ENCODE results near the gene UMAD1. TPM values are rescaled to one million over a fixed set of nuclear protein-coding genes. Genes with fewer than 3 reads are reported as not detected.

The UMAD1 gene
- total and polyA plus RNA-seq, 3 donors from 2014 or later, result 11.1 to 17.3 (median 12.6) TPM

DNA sequence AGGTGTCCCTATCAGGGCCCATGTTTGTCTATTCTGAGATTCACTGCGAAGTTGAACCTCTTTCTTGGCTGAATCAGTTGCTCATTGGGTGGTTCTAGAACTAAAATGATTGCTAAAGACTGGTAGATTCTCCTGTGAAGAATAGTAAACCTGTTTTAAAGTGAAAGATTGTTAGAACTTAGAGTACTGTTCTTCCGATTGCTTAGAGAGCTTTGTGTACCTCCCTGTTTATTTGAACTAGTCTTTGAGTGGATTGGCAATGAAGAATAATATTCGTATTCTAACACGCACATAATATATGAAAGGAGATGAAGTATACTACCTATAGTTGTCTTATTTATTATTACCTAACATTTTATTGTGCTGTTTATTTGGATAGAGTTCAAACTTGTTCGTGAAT is 202.7 kb downstream of the UMAD1 start:
- no peaks in the 10 kb centered on the region for H3K36me3 ChIP-seq (ENCODE audit: low read depth, missing control alignments)
- no peak for DNase-seq
- no peak overlapping the region for H3K4me3 ChIP-seq
- no peak overlapping the region for H3K27ac ChIP-seq
- no peaks in the 10 kb centered on the region for H3K27me3 ChIP-seq
- TF ChIP-seq POLR2A (IDR thresholded peaks at IDR 0.05), result no peak
- TF ChIP-seq CTCF (IDR thresholded peaks at IDR 0.05), result no peak
- H3K9me3 ChIP-seq, result no peaks in the 10 kb centered on the region
- 89 to 90% methylated on average over 5 of the region's 5 CpGs for whole genome bisulfite sequencing, 2 donors
- no peaks in the 10 kb centered on the region for H3K4me1 ChIP-seq
- intact Hi-C loops (cut with DNase I; ENCODE audit: low total_unique reads), result no loop called here

DNA sequence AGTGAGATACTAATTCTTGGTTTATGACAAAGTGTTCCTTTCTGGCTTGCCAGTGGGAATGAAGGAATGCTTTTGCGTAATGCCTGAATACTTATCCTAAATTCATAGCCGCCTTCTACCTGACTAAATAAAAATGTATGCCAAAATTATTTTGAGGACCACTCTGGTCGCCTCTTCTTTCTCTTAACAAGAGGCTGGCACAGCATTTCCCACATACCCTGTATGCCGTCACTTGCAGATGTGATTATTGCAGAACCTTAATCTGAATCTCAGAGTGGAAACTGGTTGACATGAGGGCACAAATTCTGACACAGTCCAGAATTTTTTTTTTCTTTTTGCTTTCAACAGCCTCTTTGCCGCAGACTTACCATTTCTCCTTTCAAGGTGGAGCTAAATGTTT is 203.4 kb downstream of the UMAD1 start:
- intact Hi-C loops (cut with DNase I; ENCODE audit: low total_unique reads), result no loop called here
- Histone ChIP-seq H3K4me3 (no peak overlapping the region), H3K9me3 (no peaks in the 10 kb centered on the region), H3K27me3 (no peaks in the 10 kb centered on the region), H3K36me3 (ENCODE audit: low read depth, missing control alignments) (no peaks in the 10 kb centered on the region), H3K4me1 (no peaks in the 10 kb centered on the region), H3K27ac (no peak overlapping the region)
- 78% methylated on average over 5 of the region's 5 CpGs for WGBS, 2 donors
- no peak for DNase-seq
- TF ChIP-seq POLR2A (IDR thresholded peaks at IDR 0.05) (no peak), CTCF (IDR thresholded peaks at IDR 0.05) (no peak)

DNA sequence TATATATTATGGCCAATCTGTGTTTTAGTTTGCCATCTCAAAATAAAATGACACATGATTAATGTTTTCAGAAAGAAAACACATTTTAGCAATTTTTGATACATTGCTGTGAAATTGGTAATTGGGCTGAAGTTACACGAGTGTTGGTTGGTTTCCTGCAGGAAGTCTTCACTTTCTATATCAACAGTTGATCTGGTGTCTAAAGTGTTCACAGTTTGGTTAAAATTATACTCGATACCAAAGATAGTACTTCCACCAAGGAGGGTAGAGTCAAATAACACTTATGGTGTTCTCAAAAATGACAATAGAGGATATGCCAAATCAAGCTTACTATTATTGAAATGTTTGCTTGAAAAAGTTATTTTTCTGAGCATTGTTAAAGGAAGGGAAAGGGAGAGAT is 207.7 kb downstream of the UMAD1 start:
- WGBS, 2 donors, result 73 to 75% methylated on average over 2 of the region's 2 CpGs

GRCh38 chr7:7848892-7849291 is 208.3 kb downstream of the UMAD1 start:
- Histone ChIP-seq H3K27ac (no peak overlapping the region), H3K9me3 (no peaks in the 10 kb centered on the region), H3K36me3 (ENCODE audit: low read depth, missing control alignments) (no peaks in the 10 kb centered on the region), H3K4me3 (no peak overlapping the region), H3K27me3 (no peaks in the 10 kb centered on the region), H3K4me1 (no peaks in the 10 kb centered on the region)
- no peak for DNase-seq
- 79 to 98% methylated on average over 3 of the region's 3 CpGs for WGBS, 2 donors
- TF ChIP-seq POLR2A (IDR thresholded peaks at IDR 0.05), result no peak
- TF ChIP-seq CTCF (IDR thresholded peaks at IDR 0.05), result no peak
- intact Hi-C loops (cut with DNase I; ENCODE audit: low total_unique reads), result no loop called here

More for the DNA sequence above, 207.7 kb downstream of the UMAD1 start:
- intact Hi-C loops (cut with DNase I; ENCODE audit: low total_unique reads), result no loop called here
- H3K27ac ChIP-seq, result no peak overlapping the region
- H3K9me3 ChIP-seq, result no peaks in the 10 kb centered on the region
- no peaks in the 10 kb centered on the region for H3K36me3 ChIP-seq (ENCODE audit: low read depth, missing control alignments)
- no peak for DNase-seq
- H3K4me3 ChIP-seq, result no peak overlapping the region
- TF ChIP-seq CTCF (IDR thresholded peaks at IDR 0.05) (no peak), POLR2A (IDR thresholded peaks at IDR 0.05) (no peak)
- H3K27me3 ChIP-seq, result no peaks in the 10 kb centered on the region
- no peaks in the 10 kb centered on the region for H3K4me1 ChIP-seq

- Histone ChIP-seq H3K27ac (no peak overlapping the region), H3K9me3 (no peaks in the 10 kb centered on the region), H3K27me3 (no peaks in the 10 kb centered on the region), H3K4me1 (no peaks in the 10 kb centered on the region), H3K4me3 (no peak overlapping the region), H3K36me3 (ENCODE audit: low read depth, missing control alignments) (no peaks in the 10 kb centered on the region)
- TF ChIP-seq POLR2A (IDR thresholded peaks at IDR 0.05) (no peak), CTCF (IDR thresholded peaks at IDR 0.05) (no peak)
- WGBS, 2 donors, result 70 to 84% methylated on average over 1 of the region's 1 CpG
- intact Hi-C loops (cut with DNase I; ENCODE audit: low total_unique reads), result no loop called here
- no peak for DNase-seq
Observed at GRCh38 chr7:7850150-7850549, 209.6 kb downstream of the UMAD1 start.

Measured in testis (tissue), 3 donors.